Measurements from ENCODE around the gene MTHFD2. TPM values are rescaled to one million over a fixed set of nuclear protein-coding genes. Genes with fewer than 3 reads are reported as not detected.
"Not testable (repeated sequence)": the region's sequence is repeated elsewhere in the genome, so short reads cannot be mapped to it uniquely, and the experiment has no call there.

Gene MTHFD2
- total RNA-seq, 1 experiment from 2014 or later, result 710 TPM

DNA sequence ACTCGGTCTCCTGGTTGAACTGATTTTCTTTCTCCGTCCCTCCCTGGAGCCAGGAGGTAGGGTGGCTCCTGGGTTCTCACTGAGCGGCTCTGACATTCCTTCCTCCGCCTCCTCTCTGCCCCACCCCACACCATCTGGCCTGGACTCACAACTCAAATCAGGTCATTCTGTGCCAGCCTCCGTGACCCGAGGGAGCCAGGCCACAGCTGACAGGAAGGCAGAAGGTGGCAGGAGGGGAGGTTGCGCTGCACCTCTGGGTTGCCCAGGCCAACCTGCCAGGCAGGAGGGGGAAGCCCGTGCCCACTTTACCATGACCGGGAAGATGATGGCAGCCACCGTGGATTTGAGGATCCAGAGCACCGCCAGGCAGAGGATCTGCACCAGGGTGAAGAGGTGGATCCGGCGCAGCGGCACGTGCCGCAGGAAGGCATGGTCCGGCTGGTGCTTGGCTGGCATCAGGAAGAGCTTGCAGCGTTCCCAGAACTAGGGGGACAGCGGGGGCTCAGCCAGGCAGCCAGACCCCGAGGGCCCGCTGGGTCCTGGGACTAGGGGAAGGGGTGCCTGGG lies 28.3 kb downstream of the MTHFD2 start:
- H3K79me2 ChIP-seq (ENCODE audit: low read length), result no peaks in the 10 kb centered on the region
- no peak overlapping the region for H3K27ac ChIP-seq (ENCODE audit: low read length)
- no peak overlapping the region for H3K4me3 ChIP-seq (ENCODE audit: low read length)
- H3K9me2 ChIP-seq (replicated peaks; ENCODE audit: insufficient read depth, low read length), result no peaks in the 10 kb centered on the region
- DNase-seq, result no peak
- peaks cover 11% of the 10 kb centered on the region for H4K20me1 ChIP-seq (ENCODE audit: insufficient read depth, low read depth, low read length)
- H3K9me3 ChIP-seq (ENCODE audit: low read length), result no peaks in the 10 kb centered on the region
- no peaks in the 10 kb centered on the region for H3K36me3 ChIP-seq (ENCODE audit: insufficient read depth, low read length)
- no peak overlapping the region for H3K4me2 ChIP-seq (ENCODE audit: low read depth, low read length, poor library complexity, severe bottlenecking)
- peaks cover 4% of the 10 kb centered on the region; the same call in 1 of the 2 replicates for H3K4me1 ChIP-seq (ENCODE audit: low read length)
- no peak overlapping the region for H2AFZ ChIP-seq (ENCODE audit: low read length)
- no peaks in the 10 kb centered on the region for H3K27me3 ChIP-seq (ENCODE audit: low read length)
- no peak overlapping the region for H3K9ac ChIP-seq (ENCODE audit: low read length)

DNA sequence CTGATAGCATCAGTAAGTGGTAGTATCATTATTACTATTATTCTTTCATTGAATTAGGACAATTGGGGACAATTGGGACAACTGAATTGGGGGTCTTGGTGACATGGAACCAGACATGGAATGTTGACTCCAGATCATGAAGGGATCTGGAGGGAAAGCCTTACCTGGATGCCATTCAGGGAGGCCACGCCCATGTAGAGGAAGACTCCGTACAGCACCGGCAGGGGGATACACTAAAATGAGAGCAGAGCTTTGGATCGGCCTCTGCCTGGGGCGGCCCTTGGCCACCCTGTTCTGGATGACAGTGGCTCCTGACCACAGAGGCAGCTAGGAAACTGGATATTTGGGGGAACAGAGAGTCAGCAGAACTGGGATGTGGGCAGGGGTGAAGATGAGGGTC lies 29.2 kb downstream of the MTHFD2 start:
- no peak overlapping the region for H3K4me2 ChIP-seq (ENCODE audit: low read depth, low read length, poor library complexity, severe bottlenecking)
- H3K9me3 ChIP-seq (ENCODE audit: low read length), result no peaks in the 10 kb centered on the region
- no peak overlapping the region for H3K4me3 ChIP-seq (ENCODE audit: low read length)
- H3K36me3 ChIP-seq (ENCODE audit: insufficient read depth, low read length), result no peaks in the 10 kb centered on the region
- H4K20me1 ChIP-seq (ENCODE audit: insufficient read depth, low read depth, low read length), result peaks cover 3% of the 10 kb centered on the region; the same call in 1 of the 2 replicates
- no peaks in the 10 kb centered on the region for H3K79me2 ChIP-seq (ENCODE audit: low read length)
- peak; percentile 66 for DNase-seq
- no peak overlapping the region for H3K27ac ChIP-seq (ENCODE audit: low read length)
- peaks cover 4% of the 10 kb centered on the region; the same call in 1 of the 2 replicates for H3K4me1 ChIP-seq (ENCODE audit: low read length)
- no peaks in the 10 kb centered on the region for H3K9me2 ChIP-seq (replicated peaks; ENCODE audit: insufficient read depth, low read length)
- no peak overlapping the region for H3K9ac ChIP-seq (ENCODE audit: low read length)
- no peak overlapping the region for H2AFZ ChIP-seq (ENCODE audit: low read length)
- no peaks in the 10 kb centered on the region for H3K27me3 ChIP-seq (ENCODE audit: low read length)

DNA sequence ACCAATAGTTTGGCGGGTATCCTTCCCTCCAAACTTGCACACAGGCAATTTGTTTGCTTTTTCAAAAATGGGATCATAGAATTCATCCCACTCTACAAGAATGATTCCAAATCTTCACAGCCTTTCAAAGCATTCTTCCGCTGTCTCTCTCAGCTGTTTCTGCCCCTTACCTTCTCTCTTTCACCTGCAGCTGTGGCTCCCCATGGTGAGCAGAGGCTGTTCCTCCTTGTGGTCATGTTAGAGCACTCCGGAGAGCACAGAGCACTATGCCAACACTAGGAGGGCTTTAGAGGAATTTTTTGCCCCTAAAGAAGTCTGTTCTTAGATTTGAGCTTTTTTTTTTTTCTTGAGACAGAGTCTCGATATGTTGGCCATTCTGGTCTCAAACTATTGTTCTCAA lies 30.4 kb downstream of the MTHFD2 start:
- Histone ChIP-seq H3K27me3 (ENCODE audit: low read length) (no peaks in the 10 kb centered on the region), H3K79me2 (ENCODE audit: low read length) (no peaks in the 10 kb centered on the region), H3K36me3 (ENCODE audit: insufficient read depth, low read length) (no peaks in the 10 kb centered on the region), H3K9ac (ENCODE audit: low read length) (no peak overlapping the region), H3K4me2 (ENCODE audit: low read depth, low read length, poor library complexity, severe bottlenecking) (no peak overlapping the region), H3K4me3 (ENCODE audit: low read length) (no peak overlapping the region), H3K9me3 (ENCODE audit: low read length) (no peaks in the 10 kb centered on the region), H4K20me1 (ENCODE audit: insufficient read depth, low read depth, low read length) (peaks cover 3% of the 10 kb centered on the region; the same call in 1 of the 2 replicates), H3K4me1 (ENCODE audit: low read length) (peaks cover 4% of the 10 kb centered on the region; the same call in 1 of the 2 replicates), H2AFZ (ENCODE audit: low read length) (no peak overlapping the region), H3K27ac (ENCODE audit: low read length) (no peak overlapping the region), H3K9me2 (replicated peaks; ENCODE audit: insufficient read depth, low read length) (no peaks in the 10 kb centered on the region)
- DNase-seq, result no peak

DNA sequence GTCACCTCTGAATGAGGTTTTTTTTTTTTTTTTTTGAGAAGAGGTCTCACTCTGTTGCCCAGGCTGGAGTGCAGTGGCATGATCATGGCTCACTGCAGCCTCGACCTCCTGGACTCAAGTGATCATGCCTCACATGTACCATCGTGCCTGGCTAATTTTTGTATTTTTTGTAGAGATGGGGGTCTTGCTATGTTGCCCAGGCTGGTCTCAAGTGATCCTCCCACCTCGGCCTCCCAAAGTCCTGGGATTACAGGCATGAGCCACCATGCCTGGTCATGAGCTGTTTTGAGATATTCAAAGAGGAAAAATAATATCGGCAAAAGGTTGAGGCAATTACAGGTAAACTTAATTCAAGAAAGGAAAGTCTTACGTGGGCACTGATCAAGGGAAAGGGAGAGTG lies 31.4 kb downstream of the MTHFD2 start:
- H3K36me3 ChIP-seq (ENCODE audit: insufficient read depth, low read length); DNase-seq; H3K79me2 ChIP-seq (ENCODE audit: low read length): not testable (repeated sequence)

DNA sequence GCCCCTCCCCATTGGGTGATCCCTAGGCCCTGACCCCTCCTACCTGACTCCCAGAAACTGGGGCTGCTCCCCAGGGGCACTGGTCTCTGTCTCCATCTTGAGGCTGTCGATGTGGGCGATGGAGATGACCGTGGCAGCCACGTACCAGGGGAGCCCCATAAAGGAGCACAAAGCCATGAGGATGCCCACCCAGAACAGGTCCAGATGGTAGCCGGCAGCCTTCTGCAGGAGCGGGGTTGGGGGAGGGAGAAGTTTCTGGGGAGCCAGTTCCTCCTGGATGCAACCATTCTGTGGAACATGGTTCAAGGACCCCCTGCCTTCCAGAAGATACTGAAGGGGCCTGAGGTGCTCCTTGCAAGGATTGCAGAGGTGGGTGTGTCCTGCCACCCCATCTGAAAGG lies 34.0 kb downstream of the MTHFD2 start:
- no peak for DNase-seq
- Histone ChIP-seq H3K9me2 (replicated peaks; ENCODE audit: insufficient read depth, low read length) (no peaks in the 10 kb centered on the region), H3K4me3 (ENCODE audit: low read length) (no peak overlapping the region), H3K4me1 (ENCODE audit: low read length) (no peaks in the 10 kb centered on the region), H3K9ac (ENCODE audit: low read length) (no peak overlapping the region), H3K27ac (ENCODE audit: low read length) (no peak overlapping the region), H2AFZ (ENCODE audit: low read length) (no peak overlapping the region), H3K79me2 (ENCODE audit: low read length) (no peaks in the 10 kb centered on the region), H3K36me3 (ENCODE audit: insufficient read depth, low read length) (no peaks in the 10 kb centered on the region), H4K20me1 (ENCODE audit: insufficient read depth, low read depth, low read length) (no peaks in the 10 kb centered on the region), H3K9me3 (ENCODE audit: low read length) (no peaks in the 10 kb centered on the region), H3K4me2 (ENCODE audit: low read depth, low read length, poor library complexity, severe bottlenecking) (no peak overlapping the region), H3K27me3 (ENCODE audit: low read length) (no peaks in the 10 kb centered on the region)

More for the DNA sequence above, 31.4 kb downstream of the MTHFD2 start:
- not testable (repeated sequence) for H2AFZ ChIP-seq (ENCODE audit: low read length); H3K27me3 ChIP-seq (ENCODE audit: low read length); H3K4me3 ChIP-seq (ENCODE audit: low read length); H3K27ac ChIP-seq (ENCODE audit: low read length); H3K4me1 ChIP-seq (ENCODE audit: low read length); H3K9me3 ChIP-seq (ENCODE audit: low read length); H4K20me1 ChIP-seq (ENCODE audit: insufficient read depth, low read depth, low read length); H3K9ac ChIP-seq (ENCODE audit: low read length); H3K4me2 ChIP-seq (ENCODE audit: low read depth, low read length, poor library complexity, severe bottlenecking); H3K9me2 ChIP-seq (replicated peaks; ENCODE audit: insufficient read depth, low read length)

DNA sequence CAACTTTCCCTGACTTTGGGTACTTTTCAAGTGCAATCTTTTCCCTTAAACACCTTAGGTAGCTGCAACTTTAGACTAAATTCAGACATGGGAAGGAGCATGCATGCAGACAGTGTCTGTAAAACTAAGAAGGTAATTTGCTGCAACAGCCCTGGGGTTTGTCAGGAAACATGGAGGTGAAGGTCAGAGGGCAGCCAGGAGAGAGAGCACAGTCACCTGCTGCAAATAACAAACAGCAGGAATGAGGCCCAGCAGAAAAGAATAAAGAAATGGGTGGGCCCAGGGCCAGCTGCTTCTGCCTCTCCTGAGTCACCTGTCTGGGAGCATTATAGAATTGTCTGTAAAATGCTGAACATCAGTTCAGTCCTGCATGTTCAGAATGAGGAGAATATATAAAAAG lies 35.2 kb downstream of the MTHFD2 start:
- no peak overlapping the region for H3K4me2 ChIP-seq (ENCODE audit: low read depth, low read length, poor library complexity, severe bottlenecking)
- H4K20me1 ChIP-seq (ENCODE audit: insufficient read depth, low read depth, low read length), result no peaks in the 10 kb centered on the region
- no peaks in the 10 kb centered on the region for H3K27me3 ChIP-seq (ENCODE audit: low read length)
- H3K4me3 ChIP-seq (ENCODE audit: low read length), result no peak overlapping the region
- no peak overlapping the region for H2AFZ ChIP-seq (ENCODE audit: low read length)
- H3K9me2 ChIP-seq (replicated peaks; ENCODE audit: insufficient read depth, low read length), result no peaks in the 10 kb centered on the region
- no peaks in the 10 kb centered on the region for H3K4me1 ChIP-seq (ENCODE audit: low read length)
- no peaks in the 10 kb centered on the region for H3K79me2 ChIP-seq (ENCODE audit: low read length)
- H3K9ac ChIP-seq (ENCODE audit: low read length), result no peak overlapping the region
- no peak for DNase-seq
- no peaks in the 10 kb centered on the region for H3K9me3 ChIP-seq (ENCODE audit: low read length)
- H3K27ac ChIP-seq (ENCODE audit: low read length), result no peak overlapping the region
- H3K36me3 ChIP-seq (ENCODE audit: insufficient read depth, low read length), result no peaks in the 10 kb centered on the region

GRCh38 chr2:74235041-74235440 lies 36.6 kb downstream of the MTHFD2 start:
- Histone ChIP-seq H3K79me2 (ENCODE audit: low read length) (no peaks in the 10 kb centered on the region), H3K4me2 (ENCODE audit: low read depth, low read length, poor library complexity, severe bottlenecking) (no peak overlapping the region), H3K36me3 (ENCODE audit: insufficient read depth, low read length) (no peaks in the 10 kb centered on the region), H3K9me3 (ENCODE audit: low read length) (no peaks in the 10 kb centered on the region), H2AFZ (ENCODE audit: low read length) (no peak overlapping the region), H3K27me3 (ENCODE audit: low read length) (no peaks in the 10 kb centered on the region), H4K20me1 (ENCODE audit: insufficient read depth, low read depth, low read length) (no peaks in the 10 kb centered on the region), H3K9ac (ENCODE audit: low read length) (no peak overlapping the region), H3K4me3 (ENCODE audit: low read length) (no peak overlapping the region), H3K27ac (ENCODE audit: low read length) (no peak overlapping the region), H3K4me1 (ENCODE audit: low read length) (no peaks in the 10 kb centered on the region), H3K9me2 (replicated peaks; ENCODE audit: insufficient read depth, low read length) (no peaks in the 10 kb centered on the region)
- DNase-seq, result no peak

- Histone ChIP-seq H3K9ac (ENCODE audit: low read length) (no peak overlapping the region), H3K36me3 (ENCODE audit: insufficient read depth, low read length) (no peaks in the 10 kb centered on the region), H4K20me1 (ENCODE audit: insufficient read depth, low read depth, low read length) (no peaks in the 10 kb centered on the region), H3K4me1 (ENCODE audit: low read length) (no peaks in the 10 kb centered on the region), H3K27ac (ENCODE audit: low read length) (no peak overlapping the region), H3K4me2 (ENCODE audit: low read depth, low read length, poor library complexity, severe bottlenecking) (no peak overlapping the region), H3K27me3 (ENCODE audit: low read length) (no peaks in the 10 kb centered on the region), H2AFZ (ENCODE audit: low read length) (no peak overlapping the region), H3K9me3 (ENCODE audit: low read length) (no peaks in the 10 kb centered on the region), H3K79me2 (ENCODE audit: low read length) (no peaks in the 10 kb centered on the region), H3K9me2 (replicated peaks; ENCODE audit: insufficient read depth, low read length) (no peaks in the 10 kb centered on the region), H3K4me3 (ENCODE audit: low read length) (no peak overlapping the region)
- no peak for DNase-seq
Measured at GRCh38 chr2:74238879-74239278, 40.5 kb downstream of the MTHFD2 start.

GRCh38 chr2:74239346-74239745 lies 40.9 kb downstream of the MTHFD2 start:
- Histone ChIP-seq H3K36me3 (ENCODE audit: insufficient read depth, low read length) (no peaks in the 10 kb centered on the region), H3K4me2 (ENCODE audit: low read depth, low read length, poor library complexity, severe bottlenecking) (no peak overlapping the region), H3K4me3 (ENCODE audit: low read length) (no peak overlapping the region), H3K4me1 (ENCODE audit: low read length) (no peaks in the 10 kb centered on the region), H2AFZ (ENCODE audit: low read length) (no peak overlapping the region), H4K20me1 (ENCODE audit: insufficient read depth, low read depth, low read length) (no peaks in the 10 kb centered on the region), H3K9ac (ENCODE audit: low read length) (no peak overlapping the region), H3K27ac (ENCODE audit: low read length) (no peak overlapping the region), H3K79me2 (ENCODE audit: low read length) (no peaks in the 10 kb centered on the region), H3K27me3 (ENCODE audit: low read length) (no peaks in the 10 kb centered on the region), H3K9me3 (ENCODE audit: low read length) (no peaks in the 10 kb centered on the region), H3K9me2 (replicated peaks; ENCODE audit: insufficient read depth, low read length) (no peaks in the 10 kb centered on the region)
- DNase-seq, result no peak

Data from Karpas-422 (cell line).